Endothelial cell of umbilical vein (primary cell): ENCODE measurements around the gene N4BP2. TPM values are rescaled to one million over a fixed set of nuclear protein-coding genes. Genes with fewer than 3 reads are reported as not detected.
A peak's percentile ranks its signal among the peaks of the same experiment; 100 is the strongest.

Experiments used
- BruUV-seq: library from RNA; stranded (reverse); fragments of 400-500 nt; replicated peaks from 2 replicates; lab custom pipeline; 2021; lab: Mats Ljungman, UMichigan
- CTCF ChIA-PET: fragments of 300-600, 350-600 bp; sonication (Branson Sonifier 250); formaldehyde crosslinking; loops from one replicate; lab custom pipeline; 2021; ENCODE audit warnings: antibody characterized with exemption, inconsistent platforms; lab: Charles Lee
- POLR2A ChIA-PET: fragments of 300-600, 350-600 bp; sonication (Branson Sonifier 250); formaldehyde crosslinking; loops from one replicate; lab custom pipeline; 2021; ENCODE audit warnings: antibody characterized with exemption, inconsistent platforms; lab: Charles Lee
- DNase-seq: peaks from one replicate; pipeline ENCODE4 v3.0.0-alpha.2; 2011; ENCODE audit warnings: low read depth, low spot score
- FAIRE-seq: peaks from 2 replicates; lab custom pipeline; 2011; peaks lifted over from hg19 to GRCh38; lab: Jason Lieb, UNC
- H2AFZ ChIP-seq: 2 replicates; pipeline ENCODE4 v1.6.0; 2012; ENCODE audit warnings: low read depth, low read length, control low read depth, inconsistent platforms
- H3K27ac ChIP-seq: 2 replicates; pipeline ENCODE4 v1.5.1; 2011; ENCODE audit warnings: low read depth, mild to moderate bottlenecking, control low read depth, low read length, moderate library complexity; ENCODE audit not compliant: insufficient read depth
- H3K27me3 ChIP-seq, 2 experiments: 2 replicates each; pipeline versions ENCODE4 v1.6.0 to v1.6.1; 2011; ENCODE audit warnings: low read length in 2 of 2, mixed read lengths in 1 of 2; ENCODE audit not compliant: control insufficient read depth in 2 of 2, insufficient read depth in 2 of 2
- H3K36me3 ChIP-seq, 2 experiments: 2 replicates in 1 of 2; 3 replicates in 1 of 2; pipeline ENCODE4 v1.5.1; 2011; ENCODE audit warnings: low read length in 2 of 2, mild to moderate bottlenecking in 1 of 2, moderate library complexity in 1 of 2; ENCODE audit not compliant: control insufficient read depth in 2 of 2, insufficient read depth in 2 of 2; ENCODE audit errors: extremely low read depth in 1 of 2
- H3K4me1 ChIP-seq: 3 replicates; pipeline ENCODE4 v1.5.1; 2011; ENCODE audit warnings: mild to moderate bottlenecking, low read length; ENCODE audit not compliant: control insufficient read depth, insufficient read depth; ENCODE audit errors: extremely low read depth
- H3K4me2 ChIP-seq: 2 replicates; pipeline ENCODE4 v1.6.1; 2011; ENCODE audit warnings: low read length, control low read depth, mixed read lengths; ENCODE audit not compliant: insufficient read depth
- H3K4me3 ChIP-seq, 3 experiments: fragments of 200-600 bp in 1 of 3; sonication (generic), shearing (Covaris generic) in 1 of 3; replicated peaks in 1 of 3; 2 replicates each; pipeline ENCODE4 v1.5.1; 2011 to 2016; ENCODE audit warnings: control low read depth in 3 of 3, low read length in 3 of 3, mild to moderate bottlenecking in 2 of 3, inconsistent platforms in 1 of 3, low read depth in 1 of 3, moderate library complexity in 1 of 3; ENCODE audit not compliant: insufficient read depth in 1 of 3
- H3K79me2 ChIP-seq: 2 replicates; pipeline ENCODE4 v1.6.0; 2012; ENCODE audit warnings: low read length, inconsistent platforms; ENCODE audit not compliant: control insufficient read depth, insufficient read depth
- H3K9ac ChIP-seq: replicated peaks from 2 replicates; pipeline ENCODE3; 2011; ENCODE audit warnings: low read length, control low read depth; ENCODE audit not compliant: insufficient read depth; ENCODE audit errors: extremely low read depth
- H3K9me1 ChIP-seq: replicated peaks from 3 replicates; pipeline ENCODE4 v1.6.0; 2011; ENCODE audit warnings: mild to moderate bottlenecking, low read length; ENCODE audit not compliant: control insufficient read depth, insufficient read depth; ENCODE audit errors: extremely low read depth
- H3K9me3 ChIP-seq: replicated peaks from 2 replicates; pipeline ENCODE4 v1.5.1; 2012; ENCODE audit warnings: low read length, inconsistent platforms; ENCODE audit not compliant: control insufficient read depth, insufficient read depth
- H4K20me1 ChIP-seq: replicated peaks from 2 replicates; pipeline ENCODE3; 2011; ENCODE audit warnings: mild to moderate bottlenecking, low read length; ENCODE audit not compliant: control insufficient read depth, insufficient read depth; ENCODE audit errors: extremely low read depth
- EZH2 ChIP-seq: IDR thresholded peaks from 2 replicates; pipeline ENCODE4 v1.6.1; 2012; ENCODE audit warnings: borderline replicate concordance, low read depth, mild to moderate bottlenecking, moderate library complexity, low read length, inconsistent platforms; ENCODE audit not compliant: severe bottlenecking
- FOS ChIP-seq: IDR thresholded peaks from 2 replicates; pipeline ENCODE4 v1.6.1; 2011; ENCODE audit warnings: mild to moderate bottlenecking, low read length, moderate library complexity, borderline replicate concordance; ENCODE audit not compliant: insufficient read depth
- GATA2 ChIP-seq: IDR thresholded peaks from 2 replicates; pipeline ENCODE4 v1.7.0; 2011; ENCODE audit warnings: low read depth, mild to moderate bottlenecking, moderate library complexity, mixed read lengths, low read length; ENCODE audit not compliant: insufficient read length, insufficient read depth
- JUN ChIP-seq: IDR thresholded peaks from 2 replicates; pipeline ENCODE4 v1.6.1; 2011; ENCODE audit warnings: borderline replicate concordance, low read depth; ENCODE audit not compliant: insufficient read length, insufficient read depth
- MYC ChIP-seq: IDR thresholded peaks from one replicate; pipeline ENCODE4 v1.6.1; 2011; ENCODE audit warnings: mild to moderate bottlenecking, low read depth, low read length
- POLR2A ChIP-seq: IDR thresholded peaks from 2 replicates; pipeline ENCODE4 v1.6.1; 2012; ENCODE audit warnings: low read depth, mild to moderate bottlenecking, control low read depth, low read length
- POLR2AphosphoS5 ChIP-seq: IDR thresholded peaks from 2 replicates; pipeline ENCODE4 v1.6.1; 2012; ENCODE audit warnings: low read depth, mild to moderate bottlenecking, control low read depth, low read length, moderate library complexity; ENCODE audit not compliant: insufficient read depth
- dilution Hi-C: fragments of 300-500 bp; cut with MboI; formaldehyde crosslinking; loops from one replicate; pipeline ENCODE4 v1.15.0; 2019; ENCODE audit warnings: low sequenced_read_pairs; ENCODE audit not compliant: extremely low pct_ligation_motif_present
- intact Hi-C: fragments of 100-400 bp; cut with micrococcal nuclease; formaldehyde crosslinking; loops from one replicate; pipeline ENCODE4 v1.10.0; 2022
- polyA plus RNA-seq, 4 experiments: library from polyadenylated mRNA; depleted of rRNA in 3 of 4; stranded (reverse) in 3 of 4; unstranded in 1 of 4; fragments of >200 nt; gene quantifications; 2 replicates each; pipeline versions ENCODE4 v1.2.1 to v1.2.3, GENCODE V29; 2011 to 2012; ENCODE audit warnings: missing spikeins in 1 of 4
- total RNA-seq: library from RNA; stranded (reverse); gene quantifications from 2 replicates; pipeline ENCODE4 v1.2.3, GENCODE V29; 2021
- TF ChIP-seq, protein P1 (sequence below): IDR thresholded peaks from 2 replicates; pipeline ENCODE4 v1.6.1; 2011; ENCODE audit not compliant: insufficient read depth, insufficient read length
- TF ChIP-seq, protein P2 (sequence below), 2 donors: IDR thresholded peaks; 1 replicate in 1 of 2; 2 replicates in 1 of 2; pipeline ENCODE4 v1.5.1; 2011; ENCODE audit warnings: low read length in 2 of 2, mild to moderate bottlenecking in 2 of 2, moderate library complexity in 2 of 2, control low read depth in 1 of 2, inconsistent platforms in 1 of 2, low read depth in 1 of 2; ENCODE audit not compliant: insufficient read depth in 1 of 2; ENCODE audit errors: extremely low read depth in 1 of 2

N4BP2 gene
- total and polyA plus RNA-seq, 2 donors (not counting 3 experiments of a cell fraction or from before 2014, with no cell fraction given), result 0.87 to 6.9 TPM

DNA sequence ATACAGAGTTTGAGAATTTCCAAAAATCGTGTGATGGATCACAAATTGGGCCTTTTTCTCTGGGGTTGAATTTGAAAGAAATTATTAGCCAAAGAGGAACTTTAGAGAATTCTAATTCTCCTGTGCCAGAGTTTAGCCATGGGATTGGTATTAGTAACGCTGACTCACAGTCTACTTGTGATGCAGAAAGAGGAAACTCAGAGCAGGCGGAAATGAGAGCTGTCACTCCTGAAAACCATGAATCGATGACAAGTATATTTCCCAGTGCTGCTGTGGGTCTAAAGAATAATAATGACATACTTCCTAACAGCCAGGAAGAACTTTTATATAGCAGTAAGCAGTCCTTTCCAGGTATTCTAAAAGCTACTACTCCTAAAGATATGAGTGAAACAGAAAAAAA, 64.9 kb downstream of the N4BP2 start:
- Histone ChIP-seq H3K27me3 (no peaks in the 10 kb centered on the region), H3K27ac (peak overlapping the region; percentile 82), H3K79me2 (no peaks in the 10 kb centered on the region), H3K9ac (peak overlapping the region; percentile 41), H3K4me1 (peaks cover 18% of the 10 kb centered on the region), H3K36me3 (no peaks in the 10 kb centered on the region), H3K4me3 (no peak overlapping the region), H2AFZ (peak overlapping the region; percentile 65), H3K9me1 (no peaks in the 10 kb centered on the region), H4K20me1 (no peaks in the 10 kb centered on the region), H3K9me3 (no peaks in the 10 kb centered on the region), H3K4me2 (peak overlapping the region; percentile 65)
- TF ChIP-seq FOS (peak; percentile 96), EZH2 (no peak), GATA2 (no peak), JUN (peak; percentile 84), POLR2AphosphoS5 (peak; percentile 65), MYC (no peak)
- TF ChIP-seq, protein P1, sequence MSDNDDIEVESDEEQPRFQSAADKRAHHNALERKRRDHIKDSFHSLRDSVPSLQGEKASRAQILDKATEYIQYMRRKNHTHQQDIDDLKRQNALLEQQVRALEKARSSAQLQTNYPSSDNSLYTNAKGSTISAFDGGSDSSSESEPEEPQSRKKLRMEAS, result no peak
- DNase-seq (peak; percentile 93), FAIRE-seq (peak; percentile 86)
- ChIA-PET CTCF (interaction anchor here (0.6 to 2.3 kb wide), 4 partner anchors 20 to 212 kb away, joined by 3 to 10 read pairs (median 7); no protein-coding TSS in a partner anchor), POLR2A (no interaction called here)
- intact Hi-C loops, result loop anchor here (1.0 kb wide), 1 partner anchor 64 kb away; no protein-coding TSS in a partner anchor
- dilution Hi-C loops, result no loop called here
- no TSS peak for BruUV-seq

DNA sequence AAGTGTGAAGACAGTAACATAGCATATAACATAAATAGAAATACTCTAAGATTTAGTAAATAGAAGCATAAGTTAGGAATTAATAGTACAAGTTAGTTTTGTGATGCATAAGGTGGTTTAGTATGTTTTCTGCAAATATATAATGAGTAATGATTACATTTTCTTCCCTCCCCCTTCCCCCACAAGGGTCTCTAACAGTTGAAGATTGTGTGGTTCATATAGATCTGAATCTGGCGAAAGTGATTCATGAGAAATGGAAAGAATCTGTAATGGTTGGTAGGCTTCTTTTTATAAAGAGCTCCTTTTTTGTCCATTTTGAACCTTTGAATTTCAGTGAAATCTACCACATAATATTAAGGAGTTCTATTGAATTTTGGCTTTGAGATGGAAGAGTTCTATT, 66.3 kb downstream of the N4BP2 start:
- CTCF ChIA-PET, result interaction anchor here (0.8 to 1.2 kb wide), 2 partner anchors 129 to 194 kb away, joined by 3 to 6 read pairs; no protein-coding TSS in a partner anchor
- no peak overlapping the region for H3K9ac ChIP-seq
- POLR2A ChIA-PET, result no interaction called here
- no peak overlapping the region for H3K4me3 ChIP-seq
- H3K79me2 ChIP-seq, result no peaks in the 10 kb centered on the region
- FAIRE-seq, result no peak
- H3K27ac ChIP-seq, result no peak overlapping the region
- no peak overlapping the region for H2AFZ ChIP-seq
- dilution Hi-C loops, result no loop called here
- no peaks in the 10 kb centered on the region for H3K27me3 ChIP-seq
- intact Hi-C loops, result no loop called here
- TF ChIP-seq EZH2, result no peak
- no peak for TF ChIP-seq POLR2AphosphoS5
- TF ChIP-seq MYC, result no peak
- TF ChIP-seq POLR2A, result no peak
- TF ChIP-seq, protein P1, result no peak
- no peak for TF ChIP-seq FOS
- TF ChIP-seq, protein P2, sequence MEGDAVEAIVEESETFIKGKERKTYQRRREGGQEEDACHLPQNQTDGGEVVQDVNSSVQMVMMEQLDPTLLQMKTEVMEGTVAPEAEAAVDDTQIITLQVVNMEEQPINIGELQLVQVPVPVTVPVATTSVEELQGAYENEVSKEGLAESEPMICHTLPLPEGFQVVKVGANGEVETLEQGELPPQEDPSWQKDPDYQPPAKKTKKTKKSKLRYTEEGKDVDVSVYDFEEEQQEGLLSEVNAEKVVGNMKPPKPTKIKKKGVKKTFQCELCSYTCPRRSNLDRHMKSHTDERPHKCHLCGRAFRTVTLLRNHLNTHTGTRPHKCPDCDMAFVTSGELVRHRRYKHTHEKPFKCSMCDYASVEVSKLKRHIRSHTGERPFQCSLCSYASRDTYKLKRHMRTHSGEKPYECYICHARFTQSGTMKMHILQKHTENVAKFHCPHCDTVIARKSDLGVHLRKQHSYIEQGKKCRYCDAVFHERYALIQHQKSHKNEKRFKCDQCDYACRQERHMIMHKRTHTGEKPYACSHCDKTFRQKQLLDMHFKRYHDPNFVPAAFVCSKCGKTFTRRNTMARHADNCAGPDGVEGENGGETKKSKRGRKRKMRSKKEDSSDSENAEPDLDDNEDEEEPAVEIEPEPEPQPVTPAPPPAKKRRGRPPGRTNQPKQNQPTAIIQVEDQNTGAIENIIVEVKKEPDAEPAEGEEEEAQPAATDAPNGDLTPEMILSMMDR (IDR thresholded peaks at IDR 0.05; ENCODE audit: extremely low read depth in 1 of 2, insufficient read depth in 1 of 2, low read depth in 1 of 2, low read length in 2 of 2), result no peak
- TF ChIP-seq GATA2, result no peak
- no peak for TF ChIP-seq JUN
- H3K4me2 ChIP-seq, result no peak overlapping the region
- DNase-seq, result no peak
- H3K4me1 ChIP-seq, result peaks cover 18% of the 10 kb centered on the region
- H4K20me1 ChIP-seq, result no peaks in the 10 kb centered on the region
- H3K36me3 ChIP-seq, result no peaks in the 10 kb centered on the region
- no peaks in the 10 kb centered on the region for H3K9me1 ChIP-seq
- H3K9me3 ChIP-seq, result no peaks in the 10 kb centered on the region
- BruUV-seq, result no TSS peak
